Measurements from ENCODE around the gene NDRG4.

The NDRG4 gene

GRCh38 chr16:58502217-58502921 lies 2.4 kb downstream of the NDRG4 start:
- Histone ChIP-seq H3K27me3 (peaks cover 24 to 37% (median 31%) of the 10 kb centered on the region in 11 experiments), H3K4me3 (no peak overlapping the region), H3K36me3 (no peaks in the 10 kb centered on the region), H3K4me1 (peaks cover 11 to 37% (median 29%) of the 10 kb centered on the region in 10 experiments; a peak in 19 of 20 replicates), H4K20me1 (peaks cover 0 to 8% (median 0%) of the 10 kb centered on the region in 11 experiments; a peak in 5 of 22 replicates), H3K27ac (no peak overlapping the region), H3K9me3 (replicated peaks in 1 of 11) (no peaks in the 10 kb centered on the region), H3K4me2 (peak overlapping the region in 9 of 11 experiments; percentile 72 to 89 (median 86); a peak in 13 of 22 replicates), H3K9ac (peak overlapping the region in 1 of 11 experiments; percentile 60; a peak in 1 of 22 replicates)
- no peak for TF ChIP-seq Cebpa-rat (IDR thresholded peaks at IDR 0.05)

GRCh38 chr16:58503166-58503862 lies 3.4 kb downstream of the NDRG4 start:
- Histone ChIP-seq H3K27me3 (peaks cover 24 to 37% (median 31%) of the 10 kb centered on the region in 11 experiments), H3K9me3 (replicated peaks in 1 of 11) (no peaks in the 10 kb centered on the region), H3K4me3 (no peak overlapping the region), H3K4me2 (no peak overlapping the region), H3K27ac (no peak overlapping the region), H3K36me3 (no peaks in the 10 kb centered on the region), H3K9ac (no peak overlapping the region), H3K4me1 (peaks cover 12 to 38% (median 31%) of the 10 kb centered on the region in 10 experiments; a peak in 19 of 20 replicates), H4K20me1 (peaks cover 0 to 8% (median 0%) of the 10 kb centered on the region in 11 experiments; a peak in 5 of 22 replicates)
- TF ChIP-seq Cebpa-rat (IDR thresholded peaks at IDR 0.05) = no peak

- H3K9me3 ChIP-seq (replicated peaks in 1 of 11) = no peaks in the 10 kb centered on the region
- H4K20me1 ChIP-seq = peaks cover 0 to 8% (median 0%) of the 10 kb centered on the region in 11 experiments; a peak in 5 of 22 replicates
- H3K4me1 ChIP-seq = peaks cover 12 to 38% (median 31%) of the 10 kb centered on the region in 10 experiments; a peak in 19 of 20 replicates
- H3K4me3 ChIP-seq = no peak overlapping the region
- H3K4me2 ChIP-seq = no peak overlapping the region
- peaks cover 24 to 37% (median 31%) of the 10 kb centered on the region in 11 experiments for H3K27me3 ChIP-seq
- H3K36me3 ChIP-seq = no peaks in the 10 kb centered on the region
- no peak for TF ChIP-seq Cebpa-rat (IDR thresholded peaks at IDR 0.05)
- no peak overlapping the region for H3K9ac ChIP-seq
- no peak overlapping the region for H3K27ac ChIP-seq
Measured at GRCh38 chr16:58503863-58504688, 4.1 kb downstream of the NDRG4 start.

GRCh38 chr16:58506241-58507194 lies 6.6 kb downstream of the NDRG4 start:
- peaks cover 0 to 15% (median 0%) of the 10 kb centered on the region in 11 experiments; a peak in 5 of 22 replicates for H4K20me1 ChIP-seq
- H3K4me1 ChIP-seq = peaks cover 10 to 20% (median 15%) of the 10 kb centered on the region in 10 experiments; a peak in 19 of 20 replicates
- peaks cover 7 to 16% (median 13%) of the 10 kb centered on the region in 11 experiments for H3K27me3 ChIP-seq
- TF ChIP-seq Cebpa-rat (IDR thresholded peaks at IDR 0.05) = no peak
- H3K4me3 ChIP-seq = no peak overlapping the region
- H3K9ac ChIP-seq = no peak overlapping the region
- no peaks in the 10 kb centered on the region for H3K36me3 ChIP-seq
- H3K9me3 ChIP-seq (replicated peaks in 1 of 11) = no peaks in the 10 kb centered on the region
- H3K27ac ChIP-seq = no peak overlapping the region
- H3K4me2 ChIP-seq = peak overlapping the region in 7 of 11 experiments; percentile 11 to 44 (median 25); a peak in 5 of 22 replicates

GRCh38 chr16:58507195-58507962 lies 7.4 kb downstream of the NDRG4 start:
- Histone ChIP-seq H3K4me2 (peak overlapping the region in 7 of 11 experiments; percentile 11 to 44 (median 25); a peak in 6 of 22 replicates), H3K27ac (no peak overlapping the region)
- no peak for TF ChIP-seq Cebpa-rat (IDR thresholded peaks at IDR 0.05)

GRCh38 chr16:58507963-58508670 lies 8.2 kb downstream of the NDRG4 start:
- no peak overlapping the region for H3K9ac ChIP-seq
- H3K36me3 ChIP-seq = peaks cover 0 to 4% (median 0%) of the 10 kb centered on the region in 11 experiments; a peak in 1 of 22 replicates
- peaks cover 0 to 2% (median 0%) of the 10 kb centered on the region in 11 experiments; a peak in 1 of 22 replicates for H3K27me3 ChIP-seq
- H3K9me3 ChIP-seq (replicated peaks in 1 of 11) = no peaks in the 10 kb centered on the region
- H3K27ac ChIP-seq = no peak overlapping the region
- no peak overlapping the region for H3K4me3 ChIP-seq
- no peak for TF ChIP-seq Cebpa-rat (IDR thresholded peaks at IDR 0.05)
- peaks cover 7 to 19% (median 12%) of the 10 kb centered on the region in 10 experiments; a peak in 16 of 20 replicates for H3K4me1 ChIP-seq
- H3K4me2 ChIP-seq = no peak overlapping the region
- H4K20me1 ChIP-seq = peaks cover 0 to 16% (median 0%) of the 10 kb centered on the region in 11 experiments; a peak in 4 of 22 replicates

More at GRCh38 chr16:58507195-58507962, 7.4 kb downstream of the NDRG4 start:
- Histone ChIP-seq H3K4me3 (no peak overlapping the region), H4K20me1 (peaks cover 0 to 16% (median 0%) of the 10 kb centered on the region in 11 experiments; a peak in 6 of 22 replicates), H3K36me3 (peaks cover 0 to 3% (median 0%) of the 10 kb centered on the region in 11 experiments; a peak in 1 of 22 replicates), H3K27me3 (peaks cover 0 to 8% (median 5%) of the 10 kb centered on the region in 11 experiments; a peak in 13 of 22 replicates), H3K9me3 (replicated peaks in 1 of 11) (no peaks in the 10 kb centered on the region), H3K4me1 (peaks cover 7 to 19% (median 12%) of the 10 kb centered on the region in 10 experiments; a peak in 16 of 20 replicates), H3K9ac (no peak overlapping the region)
